Measurements from ENCODE around the gene BRD3.

BRD3 gene

DNA sequence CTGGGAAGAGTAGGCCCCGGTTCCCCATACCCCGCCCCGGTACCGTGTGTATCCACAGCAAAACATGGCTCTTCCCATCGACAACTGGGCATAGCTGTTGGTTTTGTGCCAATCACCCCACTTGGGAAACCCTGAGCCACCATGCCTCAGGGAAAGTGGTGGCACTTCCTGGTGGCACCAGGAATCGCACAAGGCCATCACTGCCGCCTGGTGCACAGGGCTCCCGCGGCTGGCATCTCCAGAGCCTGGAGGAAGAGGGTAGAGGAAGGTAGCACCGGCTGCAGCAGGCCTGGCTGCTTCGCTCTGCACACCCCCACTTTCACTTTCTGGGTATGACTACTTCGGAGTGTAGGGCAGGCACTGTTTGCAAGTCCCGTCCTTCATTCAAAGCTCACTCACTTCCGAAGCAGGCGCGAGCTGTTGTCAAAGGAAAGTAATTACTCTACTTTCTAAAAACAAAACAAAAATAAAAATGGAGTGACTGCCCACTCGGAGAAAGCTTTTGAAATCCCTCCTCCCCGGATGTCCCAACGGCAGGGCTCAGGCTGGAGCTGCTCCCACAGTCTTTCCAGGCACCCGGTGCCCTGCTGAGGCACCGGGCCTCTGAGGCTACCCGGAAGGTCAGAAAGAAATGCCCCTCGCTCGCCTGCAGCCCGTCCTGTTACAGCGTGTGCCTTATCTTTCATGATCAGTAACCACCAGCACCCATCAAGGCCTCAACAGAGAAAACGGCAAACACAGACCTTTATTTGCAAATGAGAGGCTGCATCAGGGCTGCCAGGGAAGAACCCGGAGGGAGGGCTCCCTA, 2.0 kb downstream of the BRD3 start:
- no peak for TF ChIP-seq SIN3A (IDR thresholded peaks at IDR 0.05; ENCODE audit: borderline replicate concordance, insufficient read depth, low read length)
- TF ChIP-seq REST (IDR thresholded peaks at IDR 0.05; ENCODE audit: insufficient read depth in 1 of 2, low read depth in 2 of 2, low read length in 2 of 2) = no peak; a peak in 1 of 4 replicates
- TF ChIP-seq FOXP2 (optimal IDR thresholded peaks at IDR 0.05; ENCODE audit: borderline replicate concordance, extremely low read depth, extremely low read length, insufficient read depth) = no peak
- TF ChIP-seq TAF1 (IDR thresholded peaks at IDR 0.05; ENCODE audit: borderline replicate concordance, insufficient read depth, low read length) = no peak
- no peak for TF ChIP-seq POLR2AphosphoS5 (IDR thresholded peaks at IDR 0.05; ENCODE audit: low read depth, low read length)

GRCh38 chr9:134064711-134065110, 3.1 kb downstream of the BRD3 start:
- no peak for TF ChIP-seq FOXP2 (optimal IDR thresholded peaks at IDR 0.05; ENCODE audit: borderline replicate concordance, extremely low read depth, extremely low read length, insufficient read depth)
- no peak for TF ChIP-seq TAF1 (IDR thresholded peaks at IDR 0.05; ENCODE audit: borderline replicate concordance, insufficient read depth, low read length)
- no peak for TF ChIP-seq POLR2AphosphoS5 (IDR thresholded peaks at IDR 0.05; ENCODE audit: low read depth, low read length)
- TF ChIP-seq REST (IDR thresholded peaks at IDR 0.05; ENCODE audit: insufficient read depth in 1 of 2, low read depth in 2 of 2, low read length in 2 of 2) = no peak
- TF ChIP-seq SIN3A (IDR thresholded peaks at IDR 0.05; ENCODE audit: borderline replicate concordance, insufficient read depth, low read length) = no peak

DNA sequence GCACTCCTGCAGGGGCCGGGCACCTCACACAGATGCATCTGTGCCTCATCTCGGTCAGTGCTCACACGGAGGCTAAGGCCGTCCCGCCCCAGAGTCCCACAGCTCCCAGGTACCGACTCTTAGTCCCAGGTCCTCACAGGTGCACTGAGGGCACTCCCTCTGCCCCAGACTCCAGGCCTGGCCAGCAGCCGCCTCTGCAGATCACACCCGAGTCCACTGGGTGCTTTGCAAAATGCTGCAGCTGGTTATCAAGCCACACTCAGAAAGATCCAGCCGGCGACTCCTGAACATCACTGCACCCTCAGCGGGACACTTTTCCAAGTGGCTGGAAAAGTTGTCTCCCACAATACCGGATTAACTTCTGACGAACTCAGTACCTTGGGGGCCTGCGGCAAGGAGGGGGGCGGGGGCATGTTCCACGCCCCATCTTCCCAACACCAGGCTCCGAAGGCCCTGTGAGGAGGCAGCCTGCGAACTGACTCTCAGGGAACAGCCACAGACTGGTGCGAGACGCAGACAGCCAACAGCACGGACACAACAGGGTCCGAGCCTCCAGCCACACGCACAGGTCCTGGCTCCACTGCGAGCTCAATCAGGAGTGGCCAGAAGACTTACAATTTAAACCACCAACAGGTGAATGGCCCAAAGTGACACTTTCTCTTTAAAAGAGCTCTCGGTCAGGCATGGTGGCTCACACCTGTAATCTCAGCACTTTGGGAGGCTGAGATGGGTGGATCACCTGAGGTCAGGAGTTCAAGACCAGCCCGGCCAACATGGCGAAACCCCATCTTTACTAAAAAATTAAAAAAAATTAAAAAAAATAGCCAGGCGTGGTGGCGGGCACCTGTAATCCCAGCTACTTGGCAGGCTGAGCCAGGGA, 4.0 kb downstream of the BRD3 start:
- TF ChIP-seq FOXP2 (optimal IDR thresholded peaks at IDR 0.05; ENCODE audit: borderline replicate concordance, extremely low read depth, extremely low read length, insufficient read depth) = no peak
- no peak for TF ChIP-seq POLR2AphosphoS5 (IDR thresholded peaks at IDR 0.05; ENCODE audit: low read depth, low read length)
- TF ChIP-seq TAF1 (IDR thresholded peaks at IDR 0.05; ENCODE audit: borderline replicate concordance, insufficient read depth, low read length) = no peak
- TF ChIP-seq REST (IDR thresholded peaks at IDR 0.05; ENCODE audit: insufficient read depth in 1 of 2, low read depth in 2 of 2, low read length in 2 of 2) = no peak
- no peak for TF ChIP-seq SIN3A (IDR thresholded peaks at IDR 0.05; ENCODE audit: borderline replicate concordance, insufficient read depth, low read length)

DNA sequence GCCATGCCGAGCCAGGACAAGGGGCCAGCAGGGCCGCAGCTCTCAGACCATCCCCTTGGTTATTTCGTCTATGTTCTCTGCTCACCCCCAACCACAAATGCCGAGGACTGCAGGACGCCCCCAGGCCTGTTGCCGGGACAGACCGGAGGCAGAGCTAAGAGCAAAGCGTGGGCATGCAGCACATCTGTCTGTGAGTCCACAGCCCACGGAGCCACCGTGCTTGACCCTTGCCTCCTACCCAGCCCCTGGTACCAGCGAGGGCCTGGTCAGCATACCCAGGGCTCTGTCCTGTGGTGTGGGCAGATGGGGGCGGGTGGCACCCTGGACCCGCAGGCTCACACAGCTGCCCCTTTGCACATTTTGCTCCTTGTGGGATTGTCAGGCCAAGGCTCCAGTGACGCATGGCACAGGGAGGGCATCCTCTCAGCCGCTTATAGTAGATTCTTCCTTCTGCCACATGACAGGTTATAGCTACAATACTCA, 4.7 kb downstream of the BRD3 start:
- TF ChIP-seq SIN3A (IDR thresholded peaks at IDR 0.05; ENCODE audit: borderline replicate concordance, insufficient read depth, low read length) (no peak), FOXP2 (optimal IDR thresholded peaks at IDR 0.05; ENCODE audit: borderline replicate concordance, extremely low read depth, extremely low read length, insufficient read depth) (no peak), TAF1 (IDR thresholded peaks at IDR 0.05; ENCODE audit: borderline replicate concordance, insufficient read depth, low read length) (no peak), REST (IDR thresholded peaks at IDR 0.05; ENCODE audit: insufficient read depth in 1 of 2, low read depth in 2 of 2, low read length in 2 of 2) (no peak), POLR2AphosphoS5 (IDR thresholded peaks at IDR 0.05; ENCODE audit: low read depth, low read length) (no peak)

All from PFSK-1 (cell line).